ENCODE results near the gene LTK. TPM values are rescaled to one million over a fixed set of nuclear protein-coding genes. Genes with fewer than 3 reads are reported as not detected.

The LTK gene
- total RNA-seq, 1 experiment from 2014 or later: 0.07 TPM

DNA sequence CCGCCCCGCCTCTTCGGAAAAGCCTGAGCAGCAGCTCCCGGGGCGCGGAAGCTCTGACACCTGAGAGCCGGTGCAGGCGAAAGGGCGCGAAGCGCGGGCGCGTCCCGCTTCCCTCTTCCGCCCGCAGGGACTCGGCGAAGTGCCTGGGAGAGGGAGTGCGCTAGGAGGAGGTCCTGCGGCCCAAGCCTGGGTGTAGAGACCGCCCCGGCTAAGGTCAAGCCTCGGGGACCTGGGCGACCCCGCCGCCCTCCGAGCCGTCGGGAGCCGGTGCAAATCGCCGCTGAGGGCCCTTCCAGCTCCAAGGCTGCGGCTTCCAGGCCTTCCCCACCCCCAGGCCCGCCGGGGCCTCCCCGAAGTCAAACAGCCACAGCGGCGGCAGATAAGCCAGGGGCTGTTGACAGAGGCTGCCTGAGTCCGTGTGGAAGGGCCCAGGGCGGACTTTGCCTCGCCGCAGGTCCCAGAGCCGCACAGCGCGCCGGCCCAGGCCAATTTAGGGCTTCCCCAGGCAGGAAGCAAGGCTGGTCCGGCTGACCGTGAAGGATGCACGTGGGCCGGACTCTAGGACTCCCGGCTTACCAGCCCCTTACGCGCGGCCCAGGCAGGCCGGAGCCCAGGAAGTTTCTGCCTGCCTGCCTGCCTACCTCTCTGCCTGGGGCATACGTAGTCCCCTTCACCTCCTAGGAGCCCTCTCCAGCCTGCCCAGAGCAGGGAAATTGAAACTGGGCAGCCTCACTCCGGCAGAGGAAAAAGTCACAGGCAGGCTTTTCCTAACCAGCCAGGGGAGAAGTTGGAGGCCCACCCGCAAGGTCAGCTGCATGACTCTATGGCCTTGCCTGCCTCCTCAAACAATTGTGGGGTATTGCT lies 17.7 kb downstream of the LTK start:
- DNase-seq: peak; percentile 88
- Histone ChIP-seq H3K36me3 (replicated peaks; ENCODE audit: control insufficient read depth, insufficient read depth, low read length) (no peaks in the 10 kb centered on the region), H3K27me3 (ENCODE audit: control insufficient read depth, insufficient read depth, low read length) (peaks cover 97% of the 10 kb centered on the region), H3K4me3 (ENCODE audit: insufficient read depth, low read depth, low read length) (peak overlapping the region; percentile 27)

DNA sequence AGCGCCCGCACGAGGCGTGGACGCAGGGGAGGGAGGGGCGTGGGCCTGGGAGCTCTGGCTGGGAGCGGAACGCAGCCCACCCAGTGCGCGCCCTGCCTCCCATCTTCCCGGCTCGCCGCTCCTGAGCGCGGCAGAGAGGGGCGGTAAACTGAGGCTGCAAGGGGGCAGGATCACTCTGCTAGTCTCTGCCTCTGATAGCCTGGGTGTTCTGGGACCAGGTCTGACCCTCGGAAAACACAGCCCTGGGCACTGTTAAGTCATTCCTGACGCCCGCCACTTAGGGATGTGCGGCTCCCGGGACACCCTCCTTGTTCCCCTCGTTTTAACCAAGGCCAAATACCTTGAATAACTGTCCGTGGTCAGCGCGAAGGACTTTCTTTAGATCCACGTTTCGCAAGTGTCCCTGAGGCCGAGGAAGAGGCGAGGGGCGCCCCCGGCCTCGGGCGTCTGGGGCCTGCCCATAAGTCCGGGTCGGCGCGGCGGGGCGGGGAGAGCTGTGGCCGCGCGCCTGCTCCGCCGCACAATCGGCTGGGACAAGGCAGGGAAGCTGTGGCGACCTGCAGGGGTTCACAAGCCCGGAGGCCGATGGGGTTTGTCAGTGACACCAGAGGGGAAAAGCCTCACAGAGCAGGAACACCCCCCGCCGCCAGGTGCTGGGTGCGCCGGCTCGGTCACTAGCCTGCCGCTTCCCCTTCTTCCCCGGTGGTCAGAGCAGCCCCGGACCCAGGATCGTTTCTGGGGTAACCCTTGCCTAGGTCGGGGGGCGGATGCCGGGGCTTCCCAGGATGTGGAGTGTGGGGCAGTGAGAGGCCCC lies 18.5 kb downstream of the LTK start:
- Histone ChIP-seq H3K27me3 (ENCODE audit: control insufficient read depth, insufficient read depth, low read length) (peaks cover 89% of the 10 kb centered on the region), H3K4me3 (ENCODE audit: insufficient read depth, low read depth, low read length) (peak overlapping the region; percentile 59), H3K36me3 (replicated peaks; ENCODE audit: control insufficient read depth, insufficient read depth, low read length) (no peaks in the 10 kb centered on the region)
- DNase-seq: peak; percentile 83

DNA sequence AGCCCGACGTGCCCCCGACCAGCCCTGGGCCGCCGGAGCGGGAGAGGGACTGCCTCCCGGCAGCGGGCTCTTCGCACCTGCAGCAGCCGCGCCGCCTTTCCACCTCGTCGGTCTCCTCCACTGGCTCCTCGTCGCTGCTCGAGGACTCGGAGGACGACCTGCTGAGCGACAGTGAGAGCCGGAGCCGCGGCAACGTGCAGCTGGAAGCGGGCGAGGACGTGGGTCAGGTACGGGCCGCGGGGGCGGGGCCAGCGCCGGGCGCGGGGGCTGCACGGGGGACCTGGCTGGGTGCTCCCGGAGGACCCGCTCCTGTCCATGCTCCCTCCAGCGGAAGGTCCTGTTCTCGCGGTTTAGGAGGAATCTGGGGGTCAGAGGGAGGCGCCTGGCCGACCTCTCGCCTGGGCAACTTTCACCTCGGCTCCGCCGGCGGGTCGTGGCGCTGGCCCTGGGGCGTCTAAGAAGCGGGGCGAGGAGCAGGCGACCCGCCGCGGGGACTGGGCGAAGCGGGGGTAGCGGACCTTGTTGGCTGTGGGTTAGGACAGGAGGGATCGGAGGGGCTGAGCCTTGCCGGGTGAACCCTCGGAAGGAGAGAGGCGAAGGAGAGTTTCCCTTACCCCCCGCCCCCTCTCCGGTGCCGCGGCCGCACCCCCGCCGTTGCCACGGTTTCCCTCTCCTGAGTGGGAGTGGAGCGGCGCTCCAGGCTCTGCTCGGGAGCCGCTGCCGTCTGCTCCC lies 19.3 kb downstream of the LTK start:
- peak overlapping the region; percentile 59 for H3K4me3 ChIP-seq (ENCODE audit: insufficient read depth, low read depth, low read length)
- no peaks in the 10 kb centered on the region for H3K36me3 ChIP-seq (replicated peaks; ENCODE audit: control insufficient read depth, insufficient read depth, low read length)
- peaks cover 82% of the 10 kb centered on the region for H3K27me3 ChIP-seq (ENCODE audit: control insufficient read depth, insufficient read depth, low read length)
- DNase-seq: peak; percentile 93

DNA sequence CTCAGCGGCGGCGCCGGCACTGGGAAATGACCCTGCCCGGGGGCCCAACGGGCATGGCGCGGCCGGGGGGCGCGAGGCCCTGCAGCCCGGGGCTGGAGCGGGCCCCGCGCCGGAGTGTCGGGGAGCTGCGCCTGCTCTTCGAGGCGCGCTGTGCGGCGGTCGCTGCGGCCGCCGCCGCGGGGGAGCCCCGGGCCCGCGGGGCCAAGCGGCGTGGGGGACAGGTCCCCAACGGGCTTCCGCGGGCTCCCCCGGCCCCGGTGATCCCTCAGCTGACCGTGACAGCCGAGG lies 19.8 kb downstream of the LTK start:
- Histone ChIP-seq H3K36me3 (replicated peaks; ENCODE audit: control insufficient read depth, insufficient read depth, low read length) (no peaks in the 10 kb centered on the region), H3K27me3 (ENCODE audit: control insufficient read depth, insufficient read depth, low read length) (peaks cover 77% of the 10 kb centered on the region), H3K4me3 (ENCODE audit: insufficient read depth, low read depth, low read length) (peak overlapping the region; percentile 59)
- no peak for DNase-seq

DNA sequence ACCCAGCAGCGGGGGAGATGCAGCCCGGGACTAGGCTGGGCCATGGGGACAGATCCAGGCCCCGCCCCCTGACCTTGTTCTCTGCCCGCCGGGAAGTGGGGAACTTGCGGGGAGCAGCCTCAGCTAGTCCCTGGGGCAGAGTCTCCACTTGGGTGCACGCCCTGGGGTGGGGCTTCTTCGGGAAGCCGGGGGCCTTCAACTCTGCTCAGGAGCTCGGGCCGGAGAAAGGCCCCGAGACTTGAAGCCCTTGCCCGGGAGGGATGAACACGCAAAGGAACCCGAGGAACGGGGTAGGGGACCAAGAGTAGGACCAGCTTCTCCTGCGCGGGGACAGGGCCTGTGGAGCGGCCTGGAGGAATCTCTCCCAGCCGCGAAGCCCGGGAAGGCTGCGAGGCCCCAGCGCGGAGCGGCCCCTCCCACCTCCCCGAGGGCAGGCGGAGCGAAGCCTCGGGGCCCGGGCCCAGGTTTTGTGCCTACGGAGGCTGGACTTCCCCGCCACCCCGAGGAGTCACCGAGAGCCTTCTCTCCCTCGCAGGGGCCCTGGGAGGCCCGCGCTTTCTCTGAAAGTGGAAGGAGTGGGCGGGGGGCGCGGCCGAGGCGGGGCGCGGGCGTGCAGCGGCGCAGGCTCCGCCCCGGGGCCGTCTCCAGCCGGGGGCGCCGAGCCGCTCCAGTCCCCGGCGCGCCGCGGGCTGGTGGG lies 20.3 kb downstream of the LTK start, which contains the start of gene ITPKA:
ITPKA (plus strand) TSS at position 670 of the 697 bp plus-strand sequence. CDS start 54 bp downstream, outside the sequence.
- H3K27me3 ChIP-seq (ENCODE audit: control insufficient read depth, insufficient read depth, low read length): peaks cover 72% of the 10 kb centered on the region
- no peaks in the 10 kb centered on the region for H3K36me3 ChIP-seq (replicated peaks; ENCODE audit: control insufficient read depth, insufficient read depth, low read length)
- peak; percentile 94 for DNase-seq
- peak within 1 kb of the TSS; percentile 59 for H3K4me3 ChIP-seq (ENCODE audit: insufficient read depth, low read depth, low read length)

DNA sequence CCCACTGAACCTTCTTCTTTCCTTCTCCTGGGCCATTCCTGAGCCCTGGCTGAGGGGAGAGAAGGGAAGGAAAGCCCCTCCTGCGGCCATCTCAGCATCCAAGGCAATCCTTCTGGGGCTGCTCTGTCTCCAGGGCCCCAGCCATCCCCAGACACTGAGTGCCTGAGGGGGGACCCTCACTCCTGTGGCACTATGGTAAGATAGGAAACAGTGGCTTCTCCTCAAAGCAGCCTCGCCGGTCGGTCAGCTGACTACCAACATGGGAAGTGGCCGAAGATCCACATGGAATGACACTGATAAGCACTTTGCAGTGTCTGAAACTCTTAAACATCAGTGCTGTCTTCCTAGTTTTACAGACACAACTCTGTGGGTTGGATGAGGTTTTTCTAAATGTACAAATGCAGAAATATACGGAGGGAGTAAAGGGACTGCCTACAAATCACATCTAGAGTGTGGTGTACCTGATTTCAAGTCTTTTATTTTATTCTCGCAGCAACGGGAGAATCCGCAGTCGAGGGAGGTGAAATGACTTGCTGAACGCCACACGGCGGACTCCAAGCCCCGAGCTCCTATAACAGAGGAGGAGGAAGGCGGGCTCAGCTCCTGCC lies 20.9 kb downstream of the LTK start:
- no peaks in the 10 kb centered on the region for H3K36me3 ChIP-seq (replicated peaks; ENCODE audit: control insufficient read depth, insufficient read depth, low read length)
- H3K4me3 ChIP-seq (ENCODE audit: insufficient read depth, low read depth, low read length): peak overlapping the region; percentile 59
- peaks cover 65% of the 10 kb centered on the region for H3K27me3 ChIP-seq (ENCODE audit: control insufficient read depth, insufficient read depth, low read length)
- DNase-seq: peak; percentile 50

DNA sequence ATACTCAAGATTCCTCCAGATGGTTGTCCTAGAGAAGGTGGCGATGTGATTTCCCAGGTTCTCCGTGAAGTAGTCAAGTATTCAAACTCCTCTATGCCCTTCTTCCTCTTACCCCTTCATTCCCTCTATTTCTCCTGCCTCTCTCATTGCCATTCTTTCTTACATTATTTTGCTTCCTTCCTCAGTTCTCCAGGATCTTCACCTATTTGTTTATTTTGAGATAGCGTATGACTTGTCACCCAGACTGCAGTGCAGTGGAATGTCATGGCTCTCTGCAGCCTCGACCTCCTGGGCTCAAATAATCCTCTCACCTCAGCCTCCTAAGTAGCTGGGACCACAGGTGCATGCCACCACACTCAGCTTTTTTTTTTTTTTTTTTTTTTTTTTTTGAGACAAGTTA lies 21.7 kb downstream of the LTK start:
- Histone ChIP-seq H3K36me3 (replicated peaks; ENCODE audit: control insufficient read depth, insufficient read depth, low read length) (no peaks in the 10 kb centered on the region), H3K4me3 (ENCODE audit: insufficient read depth, low read depth, low read length) (no peak overlapping the region), H3K27me3 (ENCODE audit: control insufficient read depth, insufficient read depth, low read length) (peaks cover 57% of the 10 kb centered on the region)
- no peak for DNase-seq

DNA sequence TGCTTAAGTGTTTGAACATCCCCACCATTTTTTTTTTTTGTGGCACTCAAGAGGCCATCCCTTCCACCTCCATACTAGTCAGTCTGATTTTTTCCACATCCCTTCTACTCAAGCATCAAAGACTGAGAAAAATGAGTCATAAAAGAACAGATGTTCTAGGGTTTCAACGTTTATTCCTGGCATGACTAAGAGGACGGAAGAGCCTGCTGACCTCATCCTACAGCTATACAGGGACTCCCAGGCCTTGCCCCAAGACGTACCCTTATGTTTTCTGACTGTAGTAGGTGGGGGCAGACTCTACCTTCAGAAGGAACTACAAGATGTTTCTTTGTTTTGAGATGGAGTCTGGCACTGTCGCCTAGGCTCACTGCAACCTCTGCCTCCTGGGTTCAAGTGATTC lies 23.3 kb downstream of the LTK start:
- peaks cover 42% of the 10 kb centered on the region for H3K27me3 ChIP-seq (ENCODE audit: control insufficient read depth, insufficient read depth, low read length)
- DNase-seq: no peak

DNA sequence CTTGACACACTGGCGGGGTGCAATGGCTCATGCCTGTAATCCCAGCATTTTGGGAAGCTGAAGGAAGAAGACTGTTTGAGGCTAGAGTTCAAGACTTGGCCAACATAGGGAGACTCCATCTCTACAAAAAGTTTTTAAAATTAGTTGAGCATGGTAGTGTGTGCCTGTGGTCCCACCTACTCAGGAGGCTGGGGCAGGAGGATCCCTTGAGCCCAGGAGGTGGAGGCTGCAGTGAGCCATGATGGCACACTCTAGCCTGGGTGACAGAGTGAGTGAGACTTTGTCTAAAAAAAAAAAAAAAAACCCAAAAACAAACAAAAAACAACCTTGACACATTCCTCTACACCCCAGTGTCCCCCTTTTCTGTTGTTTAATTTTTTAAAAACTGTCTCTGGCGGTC lies 24.0 kb downstream of the LTK start:
- Histone ChIP-seq H3K27me3 (ENCODE audit: control insufficient read depth, insufficient read depth, low read length) (peaks cover 35% of the 10 kb centered on the region), H3K36me3 (replicated peaks; ENCODE audit: control insufficient read depth, insufficient read depth, low read length) (no peaks in the 10 kb centered on the region), H3K4me3 (ENCODE audit: insufficient read depth, low read depth, low read length) (no peak overlapping the region)
- DNase-seq: no peak

More for the DNA sequence above, 23.3 kb downstream of the LTK start:
- Histone ChIP-seq H3K4me3 (ENCODE audit: insufficient read depth, low read depth, low read length) (no peak overlapping the region), H3K36me3 (replicated peaks; ENCODE audit: control insufficient read depth, insufficient read depth, low read length) (no peaks in the 10 kb centered on the region)

DNA sequence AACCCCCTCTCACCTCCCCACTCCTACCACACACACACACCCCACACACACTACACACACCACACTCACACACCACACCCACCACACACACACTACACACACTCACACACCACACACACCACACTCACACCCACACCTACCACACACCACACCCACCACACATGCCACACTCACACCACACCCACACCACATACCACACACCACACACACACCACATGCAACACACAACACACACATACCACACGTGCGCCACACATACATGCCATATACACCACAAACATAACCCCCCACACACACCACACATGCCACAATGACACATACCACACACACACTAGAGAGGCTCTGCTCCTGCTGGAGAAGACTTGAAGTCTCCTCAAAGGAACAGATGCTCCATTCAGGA lies 25.8 kb downstream of the LTK start:
- peaks cover 18% of the 10 kb centered on the region for H3K27me3 ChIP-seq (ENCODE audit: control insufficient read depth, insufficient read depth, low read length)
- no peak overlapping the region for H3K4me3 ChIP-seq (ENCODE audit: insufficient read depth, low read depth, low read length)
- no peak for DNase-seq
- no peaks in the 10 kb centered on the region; the same call in 1 of the 2 replicates for H3K36me3 ChIP-seq (replicated peaks; ENCODE audit: control insufficient read depth, insufficient read depth, low read length)

DNA sequence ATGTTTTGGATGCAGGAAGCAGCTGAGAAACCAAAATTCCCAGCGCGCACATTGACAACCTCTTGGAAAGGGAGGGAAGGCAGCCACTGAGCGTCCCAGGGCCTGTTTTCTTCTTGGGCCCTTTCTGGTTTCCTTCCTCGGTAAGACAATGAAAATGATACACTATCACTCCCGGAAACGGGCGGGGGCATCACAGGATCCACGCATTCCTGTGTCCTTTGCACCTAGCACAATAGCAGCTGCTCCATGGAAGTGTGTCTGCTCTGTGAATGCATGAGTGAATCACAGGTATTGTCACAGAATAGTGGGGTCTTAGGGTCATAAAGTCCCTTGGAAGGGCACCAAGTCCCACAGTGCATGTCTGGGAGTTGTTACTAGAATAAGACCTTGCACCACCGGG lies 26.2 kb downstream of the LTK start:
- Histone ChIP-seq H3K4me3 (ENCODE audit: insufficient read depth, low read depth, low read length) (no peak overlapping the region), H3K27me3 (ENCODE audit: control insufficient read depth, insufficient read depth, low read length) (peaks cover 13% of the 10 kb centered on the region), H3K36me3 (replicated peaks; ENCODE audit: control insufficient read depth, insufficient read depth, low read length) (no peaks in the 10 kb centered on the region; the same call in 1 of the 2 replicates)
- DNase-seq: no peak

DNA sequence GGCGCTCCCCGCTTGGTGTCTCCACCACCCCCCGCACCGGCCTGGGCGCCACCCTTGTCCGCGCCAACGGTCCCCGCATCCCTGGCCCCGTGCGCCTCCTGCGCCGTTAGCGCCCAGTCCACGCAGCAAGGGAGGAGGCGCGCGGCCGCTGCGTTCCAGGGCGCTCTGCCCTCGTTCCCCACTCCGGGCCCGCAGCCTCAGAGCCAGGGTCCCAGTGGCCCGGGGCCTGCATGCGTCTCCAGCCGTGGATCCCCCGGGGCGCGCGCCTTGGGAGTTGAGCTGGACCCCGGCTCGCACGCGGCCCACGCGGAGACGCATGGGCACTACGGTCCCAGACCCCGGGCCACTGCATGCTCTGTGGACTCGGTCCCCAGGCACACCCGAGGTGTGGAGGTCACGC lies 27.3 kb downstream of the LTK start:
- Histone ChIP-seq H3K4me3 (ENCODE audit: insufficient read depth, low read depth, low read length) (no peak overlapping the region), H3K27me3 (ENCODE audit: control insufficient read depth, insufficient read depth, low read length) (peaks cover 2% of the 10 kb centered on the region), H3K36me3 (replicated peaks; ENCODE audit: control insufficient read depth, insufficient read depth, low read length) (no peaks in the 10 kb centered on the region; the same call in 1 of the 2 replicates)
- no peak for DNase-seq

DNA sequence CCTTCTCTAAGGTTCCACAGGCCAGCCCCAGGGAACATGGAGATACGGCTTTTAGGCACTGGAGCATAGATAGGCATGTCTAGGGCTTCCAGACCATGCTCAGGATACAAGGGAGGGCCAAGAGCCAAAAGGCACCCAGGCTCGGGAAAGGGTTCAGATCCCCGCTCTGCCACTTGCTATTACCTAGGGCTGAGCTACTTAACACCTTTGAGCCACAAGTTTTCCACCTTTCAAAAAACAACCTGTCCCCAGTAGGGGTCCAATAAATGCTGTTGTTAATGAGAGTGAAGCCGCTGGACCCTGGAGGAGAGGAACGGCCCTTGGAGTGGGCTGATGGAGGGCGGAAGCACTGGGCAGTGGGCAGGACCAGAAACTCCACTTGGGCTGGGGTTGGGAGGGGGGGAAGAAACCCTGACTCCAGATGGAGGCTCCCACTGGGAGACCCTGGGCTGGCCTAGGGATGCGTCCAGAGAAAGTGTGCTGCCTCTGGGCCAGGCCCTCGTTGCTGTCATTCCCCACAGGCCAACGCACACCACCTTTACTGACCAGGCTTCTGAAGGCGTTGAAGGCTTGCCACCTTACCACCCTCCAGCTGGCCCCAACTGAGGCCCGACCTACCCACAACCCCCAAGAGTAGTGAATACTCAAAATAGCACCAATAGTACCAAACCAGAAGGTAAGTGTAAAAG lies 28.5 kb downstream of the LTK start:
- no peak for DNase-seq
- Histone ChIP-seq H3K27me3 (ENCODE audit: control insufficient read depth, insufficient read depth, low read length) (no peaks in the 10 kb centered on the region), H3K36me3 (replicated peaks; ENCODE audit: control insufficient read depth, insufficient read depth, low read length) (peaks cover 5% of the 10 kb centered on the region), H3K4me3 (ENCODE audit: insufficient read depth, low read depth, low read length) (no peak overlapping the region)
